ENCODE results near the gene TRRAP.

TRRAP gene

GRCh38 chr7:99061001-99061776, 182.9 kb downstream of the TRRAP start:
- no peak for DNase-seq (ENCODE audit: low read depth)
